Fibroblast of mammary gland (primary cell): Measurements from ENCODE around the gene MYO1F.

Source experiments
- DNase-seq: peaks from one replicate; pipeline ENCODE4 v3.0.0-alpha.2; 2010; ENCODE audit warnings: low read depth
- H3K4me3 ChIP-seq: 2 replicates; pipeline ENCODE4 v1.5.1; 2011; ENCODE audit warnings: low read depth, mild to moderate bottlenecking, low read length, moderate library complexity; ENCODE audit not compliant: control insufficient read depth
- TF ChIP-seq, protein P1 (sequence below): conservative IDR thresholded peaks from 2 replicates; pipeline ENCODE4 v1.5.1; 2011; ENCODE audit warnings: low read depth, low read length, inconsistent platforms; ENCODE audit not compliant: control insufficient read depth, insufficient read depth

Gene MYO1F

DNA sequence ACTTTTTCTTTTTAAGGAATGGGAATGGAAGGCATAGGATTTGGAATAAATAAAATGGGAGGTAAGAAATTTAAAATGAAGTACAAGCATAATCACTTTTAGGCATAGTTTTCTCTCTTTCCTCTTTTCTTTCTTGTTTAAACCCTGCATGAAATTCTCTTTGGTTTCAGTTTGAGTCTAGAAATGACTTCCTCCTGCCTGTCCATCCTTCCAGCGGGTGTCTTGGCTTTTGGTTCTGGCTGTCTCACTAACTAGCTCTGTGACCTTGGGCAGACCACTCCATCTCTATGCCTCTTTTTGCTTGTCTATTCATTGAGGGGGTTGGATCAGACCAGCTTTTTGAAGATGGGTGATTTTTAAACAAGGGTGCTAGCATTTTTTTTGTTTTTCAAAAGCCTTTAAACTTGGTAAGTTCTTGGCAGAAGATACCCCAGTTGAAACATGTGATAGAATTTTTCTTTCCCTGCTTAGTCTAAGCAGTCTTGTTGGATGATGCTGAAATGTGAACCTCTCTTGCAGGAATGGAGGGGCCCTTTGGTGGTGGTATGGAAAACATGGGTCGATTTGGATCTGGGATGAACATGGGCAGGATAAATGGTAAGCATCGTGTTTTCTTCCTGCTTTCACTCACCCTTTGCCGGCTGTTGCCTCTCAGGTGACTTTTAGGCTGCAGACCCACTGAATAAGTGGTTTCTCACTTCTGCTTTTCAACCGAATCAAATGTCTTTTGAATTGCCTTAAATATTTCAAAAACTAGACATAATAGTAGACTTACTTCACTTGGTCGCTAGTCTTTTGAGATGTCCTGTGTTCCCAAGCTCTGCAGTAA lies 103.4 kb downstream of the MYO1F start:
- DNase-seq: no peak
- no peak overlapping the region for H3K4me3 ChIP-seq
- TF ChIP-seq, protein P1, sequence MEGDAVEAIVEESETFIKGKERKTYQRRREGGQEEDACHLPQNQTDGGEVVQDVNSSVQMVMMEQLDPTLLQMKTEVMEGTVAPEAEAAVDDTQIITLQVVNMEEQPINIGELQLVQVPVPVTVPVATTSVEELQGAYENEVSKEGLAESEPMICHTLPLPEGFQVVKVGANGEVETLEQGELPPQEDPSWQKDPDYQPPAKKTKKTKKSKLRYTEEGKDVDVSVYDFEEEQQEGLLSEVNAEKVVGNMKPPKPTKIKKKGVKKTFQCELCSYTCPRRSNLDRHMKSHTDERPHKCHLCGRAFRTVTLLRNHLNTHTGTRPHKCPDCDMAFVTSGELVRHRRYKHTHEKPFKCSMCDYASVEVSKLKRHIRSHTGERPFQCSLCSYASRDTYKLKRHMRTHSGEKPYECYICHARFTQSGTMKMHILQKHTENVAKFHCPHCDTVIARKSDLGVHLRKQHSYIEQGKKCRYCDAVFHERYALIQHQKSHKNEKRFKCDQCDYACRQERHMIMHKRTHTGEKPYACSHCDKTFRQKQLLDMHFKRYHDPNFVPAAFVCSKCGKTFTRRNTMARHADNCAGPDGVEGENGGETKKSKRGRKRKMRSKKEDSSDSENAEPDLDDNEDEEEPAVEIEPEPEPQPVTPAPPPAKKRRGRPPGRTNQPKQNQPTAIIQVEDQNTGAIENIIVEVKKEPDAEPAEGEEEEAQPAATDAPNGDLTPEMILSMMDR: no peak
